Transverse colon (tissue), 3 donors: ENCODE results near the gene PTPRB.

Source experiments
- EP300 ChIP-seq: sonication (generic); formaldehyde crosslinking; IDR thresholded peaks from one replicate; pipeline ENCODE4 v1.6.1; 2017; ENCODE audit warnings: antibody characterized with exemption, low read depth
- POLR2A ChIP-seq: fragments of 450-650 bp; IDR thresholded peaks from one replicate; pipeline ENCODE4 v1.6.1; 2016; ENCODE audit warnings: antibody characterized with exemption, mild to moderate bottlenecking, moderate library complexity
- TF ChIP-seq, protein P1 (sequence below), 5 experiments: fragments of 200-600 bp in 3 of 5; fragments of 450-650 bp in 2 of 5; sonication (generic) in 3 of 5; IDR thresholded peaks; 1 replicate in 2 of 5; 2 replicates in 3 of 5; pipeline ENCODE4 v1.5.1; 2016 to 2017; ENCODE audit warnings: antibody characterized with exemption in 5 of 5, inconsistent platforms in 3 of 5, mild to moderate bottlenecking in 2 of 5, moderate library complexity in 1 of 5

GRCh38 chr12:70468741-70469140 is 168.5 kb downstream of the PTPRB start:
- TF ChIP-seq, protein P1, sequence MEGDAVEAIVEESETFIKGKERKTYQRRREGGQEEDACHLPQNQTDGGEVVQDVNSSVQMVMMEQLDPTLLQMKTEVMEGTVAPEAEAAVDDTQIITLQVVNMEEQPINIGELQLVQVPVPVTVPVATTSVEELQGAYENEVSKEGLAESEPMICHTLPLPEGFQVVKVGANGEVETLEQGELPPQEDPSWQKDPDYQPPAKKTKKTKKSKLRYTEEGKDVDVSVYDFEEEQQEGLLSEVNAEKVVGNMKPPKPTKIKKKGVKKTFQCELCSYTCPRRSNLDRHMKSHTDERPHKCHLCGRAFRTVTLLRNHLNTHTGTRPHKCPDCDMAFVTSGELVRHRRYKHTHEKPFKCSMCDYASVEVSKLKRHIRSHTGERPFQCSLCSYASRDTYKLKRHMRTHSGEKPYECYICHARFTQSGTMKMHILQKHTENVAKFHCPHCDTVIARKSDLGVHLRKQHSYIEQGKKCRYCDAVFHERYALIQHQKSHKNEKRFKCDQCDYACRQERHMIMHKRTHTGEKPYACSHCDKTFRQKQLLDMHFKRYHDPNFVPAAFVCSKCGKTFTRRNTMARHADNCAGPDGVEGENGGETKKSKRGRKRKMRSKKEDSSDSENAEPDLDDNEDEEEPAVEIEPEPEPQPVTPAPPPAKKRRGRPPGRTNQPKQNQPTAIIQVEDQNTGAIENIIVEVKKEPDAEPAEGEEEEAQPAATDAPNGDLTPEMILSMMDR (IDR thresholded peaks at IDR 0.05): no peak
- TF ChIP-seq POLR2A (no peak), EP300 (no peak)
